ENCODE measurements around the gene GFPT2.

Gene GFPT2

DNA sequence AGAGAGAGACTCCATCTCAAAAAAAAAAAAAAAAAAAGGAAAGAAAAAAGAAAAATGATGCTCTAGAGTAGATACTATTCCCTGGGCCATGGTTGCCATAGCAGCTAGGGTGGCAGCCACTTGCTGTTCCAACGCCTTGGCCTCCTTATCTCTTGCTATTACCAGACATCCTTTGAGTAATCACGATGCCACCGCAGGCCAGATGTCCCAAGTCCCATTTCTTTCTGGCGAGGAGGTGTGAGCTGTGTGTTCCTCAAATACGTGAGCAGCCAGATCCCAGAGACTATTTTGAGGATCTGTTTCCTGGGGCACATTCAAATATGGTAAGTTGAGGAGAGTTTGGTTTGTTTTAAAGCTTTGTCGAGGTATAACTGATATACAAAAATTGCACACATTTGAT, 23.4 kb upstream of the GFPT2 start:
- Histone ChIP-seq H3K27me3 (replicated peaks; ENCODE audit: control insufficient read depth, insufficient read depth, low read length) (no peaks in the 10 kb centered on the region; the same call in 1 of the 2 replicates), H3K4me3 (replicated peaks; ENCODE audit: low read depth, low read length) (no peak overlapping the region), H3K36me3 (ENCODE audit: control insufficient read depth, insufficient read depth, low read length) (no peaks in the 10 kb centered on the region)
- no peak for DNase-seq (ENCODE audit: extremely low read depth, insufficient read length)
- TF ChIP-seq, protein P1, sequence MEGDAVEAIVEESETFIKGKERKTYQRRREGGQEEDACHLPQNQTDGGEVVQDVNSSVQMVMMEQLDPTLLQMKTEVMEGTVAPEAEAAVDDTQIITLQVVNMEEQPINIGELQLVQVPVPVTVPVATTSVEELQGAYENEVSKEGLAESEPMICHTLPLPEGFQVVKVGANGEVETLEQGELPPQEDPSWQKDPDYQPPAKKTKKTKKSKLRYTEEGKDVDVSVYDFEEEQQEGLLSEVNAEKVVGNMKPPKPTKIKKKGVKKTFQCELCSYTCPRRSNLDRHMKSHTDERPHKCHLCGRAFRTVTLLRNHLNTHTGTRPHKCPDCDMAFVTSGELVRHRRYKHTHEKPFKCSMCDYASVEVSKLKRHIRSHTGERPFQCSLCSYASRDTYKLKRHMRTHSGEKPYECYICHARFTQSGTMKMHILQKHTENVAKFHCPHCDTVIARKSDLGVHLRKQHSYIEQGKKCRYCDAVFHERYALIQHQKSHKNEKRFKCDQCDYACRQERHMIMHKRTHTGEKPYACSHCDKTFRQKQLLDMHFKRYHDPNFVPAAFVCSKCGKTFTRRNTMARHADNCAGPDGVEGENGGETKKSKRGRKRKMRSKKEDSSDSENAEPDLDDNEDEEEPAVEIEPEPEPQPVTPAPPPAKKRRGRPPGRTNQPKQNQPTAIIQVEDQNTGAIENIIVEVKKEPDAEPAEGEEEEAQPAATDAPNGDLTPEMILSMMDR (IDR thresholded peaks at IDR 0.05; ENCODE audit: insufficient read depth, low read length, poor library complexity, severe bottlenecking), result no peak

GRCh38 chr5:180375955-180376354, 22.8 kb upstream of the GFPT2 start:
- TF ChIP-seq, protein P1 (IDR thresholded peaks at IDR 0.05; ENCODE audit: insufficient read depth, low read length, poor library complexity, severe bottlenecking), result no peak
- Histone ChIP-seq H3K4me3 (replicated peaks; ENCODE audit: low read depth, low read length) (no peak overlapping the region), H3K27me3 (replicated peaks; ENCODE audit: control insufficient read depth, insufficient read depth, low read length) (no peaks in the 10 kb centered on the region; the same call in 1 of the 2 replicates), H3K36me3 (ENCODE audit: control insufficient read depth, insufficient read depth, low read length) (no peaks in the 10 kb centered on the region)
- DNase-seq (ENCODE audit: extremely low read depth, insufficient read length), result no peak

DNA sequence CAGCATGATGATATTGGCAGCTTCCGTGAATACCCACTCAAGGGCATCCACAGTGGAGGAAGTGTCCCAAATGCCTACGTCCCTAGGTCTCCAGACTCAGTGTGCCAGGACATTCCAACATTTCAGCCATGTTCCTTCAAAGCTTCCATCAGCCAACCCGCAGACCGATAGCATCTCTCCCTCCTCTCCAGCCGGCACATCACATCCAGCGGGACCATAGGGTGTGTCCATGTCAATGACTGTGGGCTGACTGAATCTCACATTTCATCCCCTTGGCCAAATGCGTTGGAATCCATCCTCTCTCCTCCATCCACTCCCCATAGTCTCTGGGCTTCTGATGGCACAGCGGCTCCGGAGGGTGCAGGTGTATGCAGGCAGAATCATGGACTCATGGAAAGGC, 22.2 kb upstream of the GFPT2 start:
- Histone ChIP-seq H3K27me3 (replicated peaks; ENCODE audit: control insufficient read depth, insufficient read depth, low read length) (no peaks in the 10 kb centered on the region; the same call in 1 of the 2 replicates), H3K36me3 (ENCODE audit: control insufficient read depth, insufficient read depth, low read length) (no peaks in the 10 kb centered on the region), H3K4me3 (replicated peaks; ENCODE audit: low read depth, low read length) (no peak overlapping the region)
- TF ChIP-seq, protein P1 (IDR thresholded peaks at IDR 0.05; ENCODE audit: insufficient read depth, low read length, poor library complexity, severe bottlenecking), result no peak
- DNase-seq (ENCODE audit: extremely low read depth, insufficient read length), result no peak

- no peaks in the 10 kb centered on the region for H3K27me3 ChIP-seq (replicated peaks; ENCODE audit: control insufficient read depth, insufficient read depth, low read length)
- no peak overlapping the region for H3K4me3 ChIP-seq (replicated peaks; ENCODE audit: low read depth, low read length)
- no peaks in the 10 kb centered on the region for H3K36me3 ChIP-seq (ENCODE audit: control insufficient read depth, insufficient read depth, low read length)
- no peak for DNase-seq (ENCODE audit: extremely low read depth, insufficient read length)
- TF ChIP-seq, protein P1 (IDR thresholded peaks at IDR 0.05; ENCODE audit: insufficient read depth, low read length, poor library complexity, severe bottlenecking), result no peak
Observed at GRCh38 chr5:180373870-180374269, 20.7 kb upstream of the GFPT2 start.

GRCh38 chr5:180373454-180373853, 20.3 kb upstream of the GFPT2 start:
- no peak for DNase-seq (ENCODE audit: extremely low read depth, insufficient read length)
- Histone ChIP-seq H3K36me3 (ENCODE audit: control insufficient read depth, insufficient read depth, low read length) (no peaks in the 10 kb centered on the region), H3K4me3 (replicated peaks; ENCODE audit: low read depth, low read length) (no peak overlapping the region), H3K27me3 (replicated peaks; ENCODE audit: control insufficient read depth, insufficient read depth, low read length) (no peaks in the 10 kb centered on the region)
- TF ChIP-seq, protein P1 (IDR thresholded peaks at IDR 0.05; ENCODE audit: insufficient read depth, low read length, poor library complexity, severe bottlenecking), result no peak

- no peak for DNase-seq (ENCODE audit: extremely low read depth, insufficient read length)
- Histone ChIP-seq H3K36me3 (ENCODE audit: control insufficient read depth, insufficient read depth, low read length) (no peaks in the 10 kb centered on the region), H3K27me3 (replicated peaks; ENCODE audit: control insufficient read depth, insufficient read depth, low read length) (no peaks in the 10 kb centered on the region), H3K4me3 (replicated peaks; ENCODE audit: low read depth, low read length) (no peak overlapping the region)
- TF ChIP-seq, protein P1 (IDR thresholded peaks at IDR 0.05; ENCODE audit: insufficient read depth, low read length, poor library complexity, severe bottlenecking), result no peak
Observed at GRCh38 chr5:180371949-180372348, 18.8 kb upstream of the GFPT2 start.
